HEK293 (cell line): ENCODE measurements around the gene LIPE.
A peak's percentile ranks its signal among the peaks of the same experiment; 100 is the strongest.

Experiments
- CTCF ChIA-PET: fragments of 350-600 bp; formaldehyde crosslinking; extraction: SDS; loops from one replicate; lab custom pipeline; 2021; ENCODE audit warnings: antibody characterized with exemption; lab: Yijun Ruan, JAX
- POLR2A ChIA-PET: fragments of 300-600 bp; formaldehyde crosslinking; extraction: SDS; loops from one replicate; lab custom pipeline; 2020; ENCODE audit warnings: antibody characterized with exemption, inconsistent platforms; lab: Yijun Ruan, JAX
- H3K27ac ChIP-seq: fragments of 200-500 bp; sonication (Bioruptor generic); 2 replicates; pipeline ENCODE4 v1.5.1; 2014; ENCODE audit warnings: low read depth, low read length, control low read depth, inconsistent platforms; ENCODE audit errors: extremely low read depth
- H3K36me3 ChIP-seq, 2 experiments: fragments of 200-500 bp in 1 of 2; sonication (Bioruptor generic) in 1 of 2; 1 replicate in 1 of 2; 2 replicates in 1 of 2; pipeline ENCODE4 v1.5.1; 2014 to 2017; ENCODE audit warnings: inconsistent platforms in 2 of 2, low read length in 2 of 2; ENCODE audit not compliant: control insufficient read depth in 2 of 2, insufficient read depth in 1 of 2
- H3K4me1 ChIP-seq: fragments of 200-500 bp; sonication (Bioruptor generic); 2 replicates; pipeline ENCODE4 v1.5.1; 2014; ENCODE audit warnings: mild to moderate bottlenecking, low read length, inconsistent platforms; ENCODE audit not compliant: control insufficient read depth, insufficient read depth
- H3K4me3 ChIP-seq: 2 replicates; pipeline ENCODE4 v1.5.1; 2011; ENCODE audit warnings: low read depth, mild to moderate bottlenecking, control low read depth, low read length, moderate library complexity
- H3K9me3 ChIP-seq: fragments of 200-500 bp; sonication (Bioruptor generic); 2 replicates; pipeline ENCODE4 v1.5.1; 2014; ENCODE audit warnings: low read depth, low read length, inconsistent platforms; ENCODE audit not compliant: control insufficient read depth, insufficient read depth
- GLI2 ChIP-seq: fragments of 450-650 bp; formaldehyde crosslinking; IDR thresholded peaks from 2 replicates; pipeline ENCODE4; 2017; ENCODE audit warnings: missing biosample characterization, missing genetic modification characterization, low read depth, borderline replicate concordance
- MYNN ChIP-seq: fragments of 450-650 bp; formaldehyde crosslinking; IDR thresholded peaks from 2 replicates; pipeline ENCODE4 v1.5.1; 2016; ENCODE audit warnings: missing biosample characterization, missing genetic modification characterization, borderline replicate concordance
- SCRT1 ChIP-seq: fragments of 450-650 bp; formaldehyde crosslinking; IDR thresholded peaks from 2 replicates; pipeline ENCODE4 v1.5.1; 2016; ENCODE audit warnings: missing biosample characterization, missing genetic modification characterization, borderline replicate concordance
- SCRT2 ChIP-seq: fragments of 450-650 bp; formaldehyde crosslinking; IDR thresholded peaks from 2 replicates; pipeline ENCODE4 v1.5.1; 2016; ENCODE audit warnings: missing biosample characterization, missing genetic modification characterization
- SP7 ChIP-seq: fragments of 450-650 bp; formaldehyde crosslinking; IDR thresholded peaks from 2 replicates; pipeline ENCODE4 v1.5.1; 2016; ENCODE audit warnings: missing biosample characterization, missing genetic modification characterization
- ZBTB21 ChIP-seq: fragments of 450-650 bp; formaldehyde crosslinking; IDR thresholded peaks from 2 replicates; pipeline ENCODE4 v1.5.1; 2017; ENCODE audit warnings: missing biosample characterization, missing genetic modification characterization
- ZFP69B ChIP-seq: fragments of 450-650 bp; formaldehyde crosslinking; IDR thresholded peaks from 2 replicates; pipeline ENCODE4 v1.5.1; 2016; ENCODE audit warnings: missing biosample characterization, missing genetic modification characterization
- ZNF2 ChIP-seq: fragments of 450-650 bp; formaldehyde crosslinking; IDR thresholded peaks from 2 replicates; pipeline ENCODE4 v1.5.1; 2016; ENCODE audit warnings: missing biosample characterization, missing genetic modification characterization
- ZNF37A ChIP-seq: fragments of 450-650 bp; IDR thresholded peaks from 2 replicates; pipeline ENCODE4 v1.5.1; 2018; ENCODE audit warnings: missing biosample characterization, missing genetic modification characterization
- ZNF394 ChIP-seq: fragments of 450-650 bp; formaldehyde crosslinking; IDR thresholded peaks from 2 replicates; pipeline ENCODE4 v1.5.1; 2016; ENCODE audit warnings: missing biosample characterization, missing genetic modification characterization, mild to moderate bottlenecking, moderate library complexity, borderline replicate concordance
- ZNF426 ChIP-seq: fragments of 450-650 bp; formaldehyde crosslinking; IDR thresholded peaks from 2 replicates; pipeline ENCODE4 v1.5.1; 2017; ENCODE audit warnings: missing biosample characterization, missing genetic modification characterization, mild to moderate bottlenecking, inconsistent platforms, moderate library complexity
- ZNF48 ChIP-seq: fragments of 450-650 bp; formaldehyde crosslinking; IDR thresholded peaks from 2 replicates; pipeline ENCODE4 v1.5.1; 2016; ENCODE audit warnings: missing biosample characterization, missing genetic modification characterization
- ZNF549 ChIP-seq: fragments of 450-650 bp; IDR thresholded peaks from 2 replicates; pipeline ENCODE4 v1.5.1; 2018; ENCODE audit warnings: missing biosample characterization, missing genetic modification characterization, mild to moderate bottlenecking, inconsistent platforms, moderate library complexity
- ZNF555 ChIP-seq: fragments of 450-650 bp; formaldehyde crosslinking; conservative IDR thresholded peaks from 2 replicates; pipeline ENCODE4 v1.5.1; 2017; ENCODE audit warnings: missing biosample characterization, mild to moderate bottlenecking, missing genetic modification characterization, inconsistent platforms
- ZNF623 ChIP-seq: fragments of 450-650 bp; formaldehyde crosslinking; IDR thresholded peaks from 2 replicates; pipeline ENCODE4 v1.5.1; 2016; ENCODE audit warnings: missing biosample characterization, missing genetic modification characterization
- ZNF660 ChIP-seq: fragments of 450-650 bp; IDR thresholded peaks from 2 replicates; pipeline ENCODE4 v1.5.1; 2018; ENCODE audit warnings: missing biosample characterization, mild to moderate bottlenecking, missing genetic modification characterization
- ZNF692 ChIP-seq: fragments of 450-650 bp; formaldehyde crosslinking; IDR thresholded peaks from 2 replicates; pipeline ENCODE4 v1.5.1; 2016; ENCODE audit warnings: missing biosample characterization, missing genetic modification characterization
- ZNF768 ChIP-seq: fragments of 450-650 bp; formaldehyde crosslinking; IDR thresholded peaks from 2 replicates; pipeline ENCODE4 v1.5.1; 2018; ENCODE audit warnings: missing biosample characterization, mild to moderate bottlenecking, missing genetic modification characterization
- ZNF776 ChIP-seq: fragments of 450-650 bp; formaldehyde crosslinking; IDR thresholded peaks from 2 replicates; pipeline ENCODE4 v1.5.0; 2017; ENCODE audit warnings: missing biosample characterization, missing genetic modification characterization, borderline replicate concordance
- ZNF791 ChIP-seq: fragments of 450-650 bp; formaldehyde crosslinking; IDR thresholded peaks from 2 replicates; pipeline ENCODE4 v1.5.1; 2016; ENCODE audit warnings: missing biosample characterization, missing genetic modification characterization
- ZNF830 ChIP-seq: fragments of 450-650 bp; IDR thresholded peaks from 2 replicates; pipeline ENCODE4 v1.5.0; 2018; ENCODE audit warnings: missing biosample characterization, missing genetic modification characterization, low read depth, mild to moderate bottlenecking, moderate library complexity
- TF ChIP-seq, protein P1 (sequence below): fragments of 450-650 bp; formaldehyde crosslinking; IDR thresholded peaks from 2 replicates; pipeline ENCODE4 v1.5.1; 2017; ENCODE audit warnings: missing biosample characterization, missing genetic modification characterization
- TF ChIP-seq, protein P2 (sequence below): IDR thresholded peaks from 2 replicates; pipeline ENCODE4 v1.6.1; 2011; ENCODE audit warnings: mild to moderate bottlenecking, low read depth, low read length, borderline replicate concordance
- TF ChIP-seq, protein P3 (sequence below): fragments of 450-650 bp; formaldehyde crosslinking; IDR thresholded peaks from 2 replicates; pipeline ENCODE4 v1.5.1; 2016; ENCODE audit warnings: missing biosample characterization, missing genetic modification characterization
- TF ChIP-seq, protein P4 (sequence below): fragments of 450-650 bp; formaldehyde crosslinking; IDR thresholded peaks from 2 replicates; pipeline ENCODE4 v1.5.1; 2016; ENCODE audit warnings: missing biosample characterization, missing genetic modification characterization

Gene LIPE

DNA sequence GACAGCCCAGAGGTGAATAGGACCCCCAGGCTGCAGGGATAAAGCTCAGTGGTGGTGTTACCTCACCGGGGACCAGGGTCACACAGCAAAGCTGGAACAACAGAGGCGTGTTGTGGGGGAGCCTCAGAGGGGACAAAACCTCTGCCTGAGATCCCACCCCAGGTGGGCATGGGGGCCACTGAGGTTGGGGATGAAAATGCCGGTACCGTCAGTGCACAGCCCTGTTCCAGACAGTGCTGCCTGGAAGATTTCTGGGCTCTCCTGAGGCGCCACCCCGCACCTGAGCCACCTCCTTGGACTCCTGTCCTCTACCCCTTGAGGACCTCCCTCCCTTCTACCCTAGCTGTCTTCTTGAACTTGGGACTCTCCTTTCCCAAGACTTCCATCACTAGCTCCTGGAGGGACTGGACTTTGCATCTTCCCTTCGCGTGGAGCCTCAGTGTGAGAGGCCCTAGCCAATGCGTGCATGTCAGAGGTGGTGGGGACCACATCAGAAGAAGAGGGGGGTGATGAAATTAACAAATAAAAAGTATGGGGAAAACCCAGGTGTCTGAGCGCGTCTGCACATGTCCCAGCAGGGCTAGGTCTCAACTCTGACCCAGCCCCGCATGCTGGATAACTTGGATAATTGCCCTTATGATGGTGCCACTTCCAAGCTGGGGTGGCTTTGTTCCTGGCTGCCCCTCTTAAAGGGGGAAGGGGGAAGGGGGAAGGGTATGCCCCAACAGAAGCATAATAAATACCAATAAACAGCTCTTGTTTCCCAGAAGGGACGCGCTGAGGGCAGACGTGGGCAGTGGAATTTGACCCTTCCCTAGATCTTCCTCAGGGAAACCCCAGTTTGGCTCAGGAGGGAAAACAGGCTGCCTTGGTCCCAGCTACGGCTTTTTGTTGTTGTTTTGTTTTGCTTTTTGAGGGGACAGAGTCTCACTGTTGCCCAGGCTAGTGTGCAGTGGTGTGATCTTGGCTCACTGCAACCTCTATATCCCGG lies 48.7 kb downstream of the LIPE start:
- Histone ChIP-seq H3K27ac (no peak overlapping the region), H3K9me3 (no peaks in the 10 kb centered on the region), H3K36me3 (peaks cover 10 to 28% of the 10 kb centered on the region in 2 experiments; a peak in 2 of 3 replicates), H3K4me3 (no peak overlapping the region), H3K4me1 (no peaks in the 10 kb centered on the region)
- CTCF ChIA-PET, result interaction anchor here (0.6 to 1.9 kb wide), 6 partner anchors 8 to 270 kb away, joined by 3 to 10 read pairs (median 5); no protein-coding TSS in a partner anchor
- POLR2A ChIA-PET, result interaction anchor here (0.5 to 6.9 kb wide), 6 partner anchors 18 to 135 kb away, joined by 3 to 41 read pairs (median 4); no protein-coding TSS in a partner anchor
- TF ChIP-seq, protein P1, sequence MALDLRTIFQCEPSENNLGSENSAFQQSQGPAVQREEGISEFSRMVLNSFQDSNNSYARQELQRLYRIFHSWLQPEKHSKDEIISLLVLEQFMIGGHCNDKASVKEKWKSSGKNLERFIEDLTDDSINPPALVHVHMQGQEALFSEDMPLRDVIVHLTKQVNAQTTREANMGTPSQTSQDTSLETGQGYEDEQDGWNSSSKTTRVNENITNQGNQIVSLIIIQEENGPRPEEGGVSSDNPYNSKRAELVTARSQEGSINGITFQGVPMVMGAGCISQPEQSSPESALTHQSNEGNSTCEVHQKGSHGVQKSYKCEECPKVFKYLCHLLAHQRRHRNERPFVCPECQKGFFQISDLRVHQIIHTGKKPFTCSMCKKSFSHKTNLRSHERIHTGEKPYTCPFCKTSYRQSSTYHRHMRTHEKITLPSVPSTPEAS (tag by site-specific recombination), result no peak
- TF ChIP-seq ZNF426 (tag by site-specific recombination) (no peak), ZNF830 (tag by site-specific recombination) (no peak), ZBTB21 (tag by site-specific recombination) (no peak), GLI2 (no peak), ZNF623 (no peak), ZNF48 (tag by site-specific recombination) (no peak), SP7 (tag by site-specific recombination) (no peak), MYNN (no peak), ZNF768 (tag by site-specific recombination) (no peak), SCRT2 (no peak), ZNF776 (tag by site-specific recombination) (no peak), ZNF37A (tag by site-specific recombination) (no peak), SCRT1 (tag by site-specific recombination) (no peak), ZFP69B (0 out of 2 replicates have a peak, but pooled peaks have one; percentile 17), ZNF555 (no peak), ZNF692 (tag by site-specific recombination) (peak; percentile 78), ZNF549 (tag by site-specific recombination) (no peak), ZNF2 (tag by site-specific recombination) (no peak), ZNF660 (no peak), ZNF394 (tag by site-specific recombination) (no peak), ZNF791 (tag by site-specific recombination) (no peak)
- TF ChIP-seq, protein P2, sequence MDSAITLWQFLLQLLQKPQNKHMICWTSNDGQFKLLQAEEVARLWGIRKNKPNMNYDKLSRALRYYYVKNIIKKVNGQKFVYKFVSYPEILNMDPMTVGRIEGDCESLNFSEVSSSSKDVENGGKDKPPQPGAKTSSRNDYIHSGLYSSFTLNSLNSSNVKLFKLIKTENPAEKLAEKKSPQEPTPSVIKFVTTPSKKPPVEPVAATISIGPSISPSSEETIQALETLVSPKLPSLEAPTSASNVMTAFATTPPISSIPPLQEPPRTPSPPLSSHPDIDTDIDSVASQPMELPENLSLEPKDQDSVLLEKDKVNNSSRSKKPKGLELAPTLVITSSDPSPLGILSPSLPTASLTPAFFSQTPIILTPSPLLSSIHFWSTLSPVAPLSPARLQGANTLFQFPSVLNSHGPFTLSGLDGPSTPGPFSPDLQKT, result no peak
- TF ChIP-seq, protein P3, sequence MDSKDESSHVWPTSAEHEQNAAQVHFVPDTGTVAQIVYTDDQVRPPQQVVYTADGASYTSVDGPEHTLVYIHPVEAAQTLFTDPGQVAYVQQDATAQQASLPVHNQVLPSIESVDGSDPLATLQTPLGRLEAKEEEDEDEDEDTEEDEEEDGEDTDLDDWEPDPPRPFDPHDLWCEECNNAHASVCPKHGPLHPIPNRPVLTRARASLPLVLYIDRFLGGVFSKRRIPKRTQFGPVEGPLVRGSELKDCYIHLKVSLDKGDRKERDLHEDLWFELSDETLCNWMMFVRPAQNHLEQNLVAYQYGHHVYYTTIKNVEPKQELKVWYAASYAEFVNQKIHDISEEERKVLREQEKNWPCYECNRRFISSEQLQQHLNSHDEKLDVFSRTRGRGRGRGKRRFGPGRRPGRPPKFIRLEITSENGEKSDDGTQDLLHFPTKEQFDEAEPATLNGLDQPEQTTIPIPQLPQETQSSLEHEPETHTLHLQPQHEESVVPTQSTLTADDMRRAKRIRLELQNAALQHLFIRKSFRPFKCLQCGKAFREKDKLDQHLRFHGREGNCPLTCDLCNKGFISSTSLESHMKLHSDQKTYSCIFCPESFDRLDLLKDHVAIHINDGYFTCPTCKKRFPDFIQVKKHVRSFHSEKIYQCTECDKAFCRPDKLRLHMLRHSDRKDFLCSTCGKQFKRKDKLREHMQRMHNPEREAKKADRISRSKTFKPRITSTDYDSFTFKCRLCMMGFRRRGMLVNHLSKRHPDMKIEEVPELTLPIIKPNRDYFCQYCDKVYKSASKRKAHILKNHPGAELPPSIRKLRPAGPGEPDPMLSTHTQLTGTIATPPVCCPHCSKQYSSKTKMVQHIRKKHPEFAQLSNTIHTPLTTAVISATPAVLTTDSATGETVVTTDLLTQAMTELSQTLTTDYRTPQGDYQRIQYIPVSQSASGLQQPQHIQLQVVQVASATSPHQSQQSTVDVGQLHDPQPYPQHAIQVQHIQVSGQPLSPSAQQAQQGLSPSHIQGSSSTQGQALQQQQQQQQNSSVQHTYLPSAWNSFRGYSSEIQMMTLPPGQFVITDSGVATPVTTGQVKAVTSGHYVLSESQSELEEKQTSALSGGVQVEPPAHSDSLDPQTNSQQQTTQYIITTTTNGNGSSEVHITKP, result peak; percentile 64
- TF ChIP-seq, protein P4, sequence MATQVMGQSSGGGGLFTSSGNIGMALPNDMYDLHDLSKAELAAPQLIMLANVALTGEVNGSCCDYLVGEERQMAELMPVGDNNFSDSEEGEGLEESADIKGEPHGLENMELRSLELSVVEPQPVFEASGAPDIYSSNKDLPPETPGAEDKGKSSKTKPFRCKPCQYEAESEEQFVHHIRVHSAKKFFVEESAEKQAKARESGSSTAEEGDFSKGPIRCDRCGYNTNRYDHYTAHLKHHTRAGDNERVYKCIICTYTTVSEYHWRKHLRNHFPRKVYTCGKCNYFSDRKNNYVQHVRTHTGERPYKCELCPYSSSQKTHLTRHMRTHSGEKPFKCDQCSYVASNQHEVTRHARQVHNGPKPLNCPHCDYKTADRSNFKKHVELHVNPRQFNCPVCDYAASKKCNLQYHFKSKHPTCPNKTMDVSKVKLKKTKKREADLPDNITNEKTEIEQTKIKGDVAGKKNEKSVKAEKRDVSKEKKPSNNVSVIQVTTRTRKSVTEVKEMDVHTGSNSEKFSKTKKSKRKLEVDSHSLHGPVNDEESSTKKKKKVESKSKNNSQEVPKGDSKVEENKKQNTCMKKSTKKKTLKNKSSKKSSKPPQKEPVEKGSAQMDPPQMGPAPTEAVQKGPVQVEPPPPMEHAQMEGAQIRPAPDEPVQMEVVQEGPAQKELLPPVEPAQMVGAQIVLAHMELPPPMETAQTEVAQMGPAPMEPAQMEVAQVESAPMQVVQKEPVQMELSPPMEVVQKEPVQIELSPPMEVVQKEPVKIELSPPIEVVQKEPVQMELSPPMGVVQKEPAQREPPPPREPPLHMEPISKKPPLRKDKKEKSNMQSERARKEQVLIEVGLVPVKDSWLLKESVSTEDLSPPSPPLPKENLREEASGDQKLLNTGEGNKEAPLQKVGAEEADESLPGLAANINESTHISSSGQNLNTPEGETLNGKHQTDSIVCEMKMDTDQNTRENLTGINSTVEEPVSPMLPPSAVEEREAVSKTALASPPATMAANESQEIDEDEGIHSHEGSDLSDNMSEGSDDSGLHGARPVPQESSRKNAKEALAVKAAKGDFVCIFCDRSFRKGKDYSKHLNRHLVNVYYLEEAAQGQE (tag by site-specific recombination), result no peak
